ENCODE results near the gene PLXNA3.

PLXNA3 gene

DNA sequence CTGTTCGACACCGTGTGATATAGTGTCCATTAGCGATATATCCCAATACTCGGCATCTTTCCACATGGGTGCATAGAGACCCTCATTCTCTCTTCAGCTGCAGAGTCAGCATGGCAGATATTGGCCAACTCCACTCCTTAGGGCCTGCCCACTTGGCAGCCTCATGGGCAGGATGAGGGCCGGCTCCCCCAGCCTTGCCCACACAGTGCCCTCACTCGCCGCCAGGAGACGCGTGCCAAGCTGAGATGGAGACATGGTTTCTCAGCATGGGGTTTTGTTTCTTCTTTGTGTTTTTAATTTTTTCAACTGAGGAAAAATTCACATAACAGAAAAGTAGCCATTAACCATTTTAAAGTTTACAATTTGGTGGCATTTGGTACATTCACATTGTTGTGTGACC, 5.3 kb upstream of the PLXNA3 start:
- in situ Hi-C loops (cut with HindIII; ENCODE audit: low sequenced_read_pairs): no loop called here
- DNase-seq (ENCODE audit: low read depth): no peak
- TF ChIP-seq, protein P1, sequence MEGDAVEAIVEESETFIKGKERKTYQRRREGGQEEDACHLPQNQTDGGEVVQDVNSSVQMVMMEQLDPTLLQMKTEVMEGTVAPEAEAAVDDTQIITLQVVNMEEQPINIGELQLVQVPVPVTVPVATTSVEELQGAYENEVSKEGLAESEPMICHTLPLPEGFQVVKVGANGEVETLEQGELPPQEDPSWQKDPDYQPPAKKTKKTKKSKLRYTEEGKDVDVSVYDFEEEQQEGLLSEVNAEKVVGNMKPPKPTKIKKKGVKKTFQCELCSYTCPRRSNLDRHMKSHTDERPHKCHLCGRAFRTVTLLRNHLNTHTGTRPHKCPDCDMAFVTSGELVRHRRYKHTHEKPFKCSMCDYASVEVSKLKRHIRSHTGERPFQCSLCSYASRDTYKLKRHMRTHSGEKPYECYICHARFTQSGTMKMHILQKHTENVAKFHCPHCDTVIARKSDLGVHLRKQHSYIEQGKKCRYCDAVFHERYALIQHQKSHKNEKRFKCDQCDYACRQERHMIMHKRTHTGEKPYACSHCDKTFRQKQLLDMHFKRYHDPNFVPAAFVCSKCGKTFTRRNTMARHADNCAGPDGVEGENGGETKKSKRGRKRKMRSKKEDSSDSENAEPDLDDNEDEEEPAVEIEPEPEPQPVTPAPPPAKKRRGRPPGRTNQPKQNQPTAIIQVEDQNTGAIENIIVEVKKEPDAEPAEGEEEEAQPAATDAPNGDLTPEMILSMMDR (IDR thresholded peaks at IDR 0.05; ENCODE audit: low read depth, low read length, missing control alignments): peak; percentile 4
- H3K4me3 ChIP-seq (ENCODE audit: low read depth, low read length): no peak overlapping the region

DNA sequence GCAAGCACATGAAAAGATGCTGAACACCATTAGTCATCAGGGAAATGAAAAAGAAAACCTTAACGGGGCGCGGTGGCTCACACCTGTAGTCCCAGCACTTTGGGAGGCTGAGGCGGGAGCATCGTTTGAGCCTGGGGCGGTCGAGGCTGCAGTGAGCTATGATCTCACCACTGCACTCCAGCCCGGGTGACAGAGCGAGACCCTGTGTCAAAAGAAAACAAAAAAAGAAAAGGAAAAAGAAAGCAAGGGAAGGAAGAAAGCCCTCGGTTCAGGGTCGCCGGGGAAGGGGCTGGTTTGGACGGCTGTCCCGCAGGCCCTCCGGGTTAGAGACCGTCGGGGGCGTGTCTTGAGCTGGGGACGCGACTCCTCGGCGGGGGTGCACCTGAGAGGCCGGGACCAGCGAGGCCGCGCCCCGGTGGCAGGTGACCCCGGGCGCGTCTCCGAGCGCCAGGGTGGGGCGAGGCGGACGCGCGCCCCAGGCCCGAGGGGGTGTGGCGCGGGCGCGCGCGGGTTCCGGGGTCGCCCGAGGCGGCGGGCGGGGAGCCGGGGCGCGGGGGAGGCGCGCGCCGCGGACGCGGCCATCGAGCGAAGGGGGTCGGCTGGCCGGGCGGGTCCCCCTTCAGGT, 478 bp upstream of the PLXNA3 start:
- DNase-seq (ENCODE audit: low read depth): no peak
- in situ Hi-C loops (cut with HindIII; ENCODE audit: low sequenced_read_pairs): no loop called here
- H3K4me3 ChIP-seq (ENCODE audit: low read depth, low read length): peak overlapping the region; percentile 69
- TF ChIP-seq, protein P1 (IDR thresholded peaks at IDR 0.05; ENCODE audit: low read depth, low read length, missing control alignments): no peak

DNA sequence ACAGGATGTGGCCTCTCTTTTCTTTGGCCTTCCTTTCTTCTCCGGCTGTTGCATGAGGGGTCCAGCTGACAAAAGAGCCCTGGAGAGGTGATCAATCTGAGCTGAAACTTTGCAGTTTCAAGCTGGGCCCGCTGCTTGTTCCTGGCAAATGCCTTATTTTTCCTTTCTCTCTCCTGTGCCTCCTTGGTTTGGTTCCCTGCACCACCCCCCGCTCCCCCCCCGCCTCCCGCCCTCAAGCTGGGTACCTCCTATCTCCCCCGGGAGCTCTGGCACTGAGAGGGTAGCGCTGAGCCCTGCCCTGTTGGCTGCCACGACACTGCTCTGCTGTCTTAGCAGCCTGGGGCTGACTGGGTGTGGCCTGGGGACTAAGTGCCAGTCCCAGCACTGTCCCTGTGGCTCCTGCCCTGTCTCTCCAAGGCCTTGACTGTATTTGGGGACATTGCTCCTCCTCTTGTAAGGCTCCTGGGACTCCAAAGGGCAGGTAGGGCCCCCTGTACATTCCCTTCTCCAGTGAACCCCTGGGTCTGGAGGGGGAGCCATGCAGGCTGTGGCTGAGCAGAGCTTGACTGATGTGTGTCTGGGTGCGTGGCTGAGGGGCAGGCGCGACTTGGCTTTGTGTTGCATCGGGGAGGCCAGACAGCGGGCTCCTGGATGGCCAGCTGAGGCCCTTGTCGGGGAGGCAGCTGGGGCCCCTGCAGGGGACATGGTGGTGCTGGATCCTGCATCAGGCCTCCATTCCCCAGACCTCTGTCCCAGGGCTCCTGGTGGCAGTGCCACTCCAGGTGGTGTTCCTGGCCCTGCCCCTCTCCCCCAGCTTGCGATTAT, 1.1 kb downstream of the PLXNA3 start:
- in situ Hi-C loops (cut with HindIII; ENCODE audit: low sequenced_read_pairs): no loop called here
- H3K4me3 ChIP-seq (ENCODE audit: low read depth, low read length): peak overlapping the region; percentile 69
- TF ChIP-seq, protein P1 (IDR thresholded peaks at IDR 0.05; ENCODE audit: low read depth, low read length, missing control alignments): no peak
- DNase-seq (ENCODE audit: low read depth): no peak

DNA sequence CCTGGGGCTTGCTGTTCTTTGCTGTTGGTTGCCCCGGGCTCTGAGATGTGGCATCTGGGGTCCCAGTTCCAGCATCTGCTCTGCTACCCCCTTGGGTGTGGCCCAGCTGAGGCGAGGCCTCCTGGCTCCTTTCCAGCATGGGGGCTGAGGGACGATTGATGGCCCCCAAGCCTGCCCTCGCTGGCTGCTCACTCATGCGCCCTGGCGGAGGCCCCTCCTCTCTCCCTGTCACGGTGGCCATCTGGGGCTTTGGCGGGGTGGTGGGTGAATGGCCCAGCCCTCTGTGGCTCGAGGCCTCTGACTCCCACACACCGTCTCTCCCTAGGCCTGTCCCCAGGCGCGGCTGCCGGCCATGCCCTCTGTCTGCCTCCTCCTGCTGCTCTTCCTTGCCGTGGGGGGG, 1.8 kb downstream of the PLXNA3 start:
- in situ Hi-C loops (cut with HindIII; ENCODE audit: low sequenced_read_pairs): no loop called here
- TF ChIP-seq, protein P1 (IDR thresholded peaks at IDR 0.05; ENCODE audit: low read depth, low read length, missing control alignments): no peak

DNA sequence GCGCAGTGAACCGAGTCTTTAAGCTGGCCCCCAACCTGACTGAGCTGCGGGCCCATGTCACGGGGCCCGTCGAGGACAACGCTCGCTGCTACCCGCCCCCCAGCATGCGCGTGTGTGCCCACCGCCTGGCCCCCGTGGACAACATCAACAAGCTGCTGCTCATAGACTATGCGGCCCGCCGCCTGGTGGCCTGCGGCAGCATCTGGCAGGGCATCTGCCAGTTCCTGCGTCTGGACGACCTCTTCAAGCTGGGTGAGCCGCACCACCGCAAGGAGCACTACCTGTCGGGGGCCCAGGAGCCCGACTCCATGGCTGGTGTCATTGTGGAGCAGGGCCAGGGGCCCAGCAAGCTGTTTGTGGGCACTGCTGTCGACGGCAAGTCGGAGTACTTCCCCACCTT, 2.2 kb downstream of the PLXNA3 start:
- in situ Hi-C loops (cut with HindIII; ENCODE audit: low sequenced_read_pairs): no loop called here
- peak overlapping the region; percentile 69 for H3K4me3 ChIP-seq (ENCODE audit: low read depth, low read length)
- TF ChIP-seq, protein P1 (IDR thresholded peaks at IDR 0.05; ENCODE audit: low read depth, low read length, missing control alignments): peak; percentile 23
- DNase-seq (ENCODE audit: low read depth): no peak

More for the DNA sequence above, 1.8 kb downstream of the PLXNA3 start:
- DNase-seq (ENCODE audit: low read depth): no peak
- H3K4me3 ChIP-seq (ENCODE audit: low read depth, low read length): peak overlapping the region; percentile 69

DNA sequence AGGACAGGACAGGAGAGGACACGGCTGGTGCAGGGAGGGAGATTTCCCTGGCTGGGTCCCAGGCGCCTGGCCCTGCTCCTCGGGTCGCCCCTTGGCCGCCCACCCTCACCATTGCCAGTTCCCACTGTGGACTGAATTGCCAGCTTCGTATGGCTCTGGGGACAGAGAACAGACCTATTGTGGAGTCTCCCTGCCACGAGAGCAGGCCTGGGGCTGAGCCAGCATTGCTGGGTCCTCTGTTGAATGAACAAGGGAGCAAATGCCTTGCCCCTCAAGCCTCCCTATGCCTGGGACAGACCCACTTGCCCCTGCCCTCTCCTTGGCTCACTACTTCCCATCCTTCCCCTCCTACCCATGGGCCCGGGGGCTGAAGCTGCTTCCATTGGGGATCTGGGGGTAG, 4.3 kb downstream of the PLXNA3 start:
- H3K4me3 ChIP-seq (ENCODE audit: low read depth, low read length): no peak overlapping the region
- in situ Hi-C loops (cut with HindIII; ENCODE audit: low sequenced_read_pairs): no loop called here
- TF ChIP-seq, protein P1 (IDR thresholded peaks at IDR 0.05; ENCODE audit: low read depth, low read length, missing control alignments): no peak
- DNase-seq (ENCODE audit: low read depth): no peak
